CD4-positive, alpha-beta T cell (primary cell): ENCODE results near the gene ADA. TPM values are rescaled to one million over a fixed set of nuclear protein-coding genes. Genes with fewer than 3 reads are reported as not detected.

ENCODE experiments used
- ATAC-seq: fragments of 200-7000 bp; cut with Tn5 transposase; one replicate; pipeline ENCODE4 v1.10.0; 2022; ENCODE audit warnings: mild to moderate bottlenecking; ENCODE audit not compliant: poor library complexity
- CTCF ChIA-PET: fragments of 350-600 bp; sonication (Branson Sonifier 250); formaldehyde crosslinking; loops from one replicate; lab custom pipeline; 2021; ENCODE audit warnings: antibody characterized with exemption, inconsistent platforms; lab: Charles Lee
- POLR2A ChIA-PET: fragments of 350-600 bp; sonication (Branson Sonifier 250); formaldehyde crosslinking; loops from one replicate; lab custom pipeline; 2021; ENCODE audit warnings: antibody characterized with exemption, inconsistent platforms; lab: Charles Lee
- DNase-seq, 14 experiments: peaks; one replicate each; pipeline ENCODE4 v3.0.0-alpha.2; 2013 to 2020; ENCODE audit warnings: mixed read lengths in 2 of 14
- H3K27ac ChIP-seq, 2 donors: one replicate each; pipeline versions ENCODE4 v1.5.1 to v1.7.0; 2013; ENCODE audit warnings: low read length in 2 of 2, low read depth in 1 of 2, mild to moderate bottlenecking in 1 of 2
- H3K27me3 ChIP-seq, 2 experiments: 1 replicate in 1 of 2; 2 replicates in 1 of 2; pipeline versions ENCODE4 v1.6.1 to v1.7.0; 2013; ENCODE audit warnings: low read length in 2 of 2, control low read depth in 1 of 2, mild to moderate bottlenecking in 1 of 2, moderate library complexity in 1 of 2; ENCODE audit not compliant: insufficient read depth in 2 of 2, control insufficient read depth in 1 of 2
- H3K36me3 ChIP-seq: one replicate; pipeline ENCODE4 v1.6.1; 2013; ENCODE audit warnings: low read length, control low read depth; ENCODE audit not compliant: insufficient read depth
- H3K4me1 ChIP-seq: one replicate; pipeline ENCODE4 v1.6.1; 2013; ENCODE audit warnings: low read length, control low read depth; ENCODE audit not compliant: insufficient read depth
- H3K4me3 ChIP-seq: one replicate; pipeline ENCODE4 v1.5.1; 2013; ENCODE audit warnings: mild to moderate bottlenecking, low read length, moderate library complexity
- H3K9me3 ChIP-seq, 2 experiments: 1 replicate in 1 of 2; 2 replicates in 1 of 2; pipeline versions ENCODE4 v1.6.1 to v1.7.0; 2013; ENCODE audit warnings: low read length in 2 of 2, mild to moderate bottlenecking in 2 of 2, control low read depth in 1 of 2, moderate library complexity in 1 of 2; ENCODE audit not compliant: control insufficient read depth in 1 of 2, insufficient read depth in 1 of 2
- H3K27ac Mint-ChIP-seq: one replicate; pipeline ENCODE4 v1.8.0; 2020; ENCODE audit warnings: mixed read lengths
- H3K27me3 Mint-ChIP-seq: one replicate; pipeline ENCODE4 v1.8.0; 2021; ENCODE audit warnings: mixed read lengths
- H3K36me3 Mint-ChIP-seq: one replicate; pipeline ENCODE4 v1.8.0; 2021; ENCODE audit warnings: low read depth, mixed read lengths
- H3K4me1 Mint-ChIP-seq: one replicate; pipeline ENCODE4 v1.8.0; 2021; ENCODE audit warnings: low read depth, mixed read lengths
- H3K4me3 Mint-ChIP-seq: one replicate; pipeline ENCODE4 v1.8.0; 2020; ENCODE audit warnings: mild to moderate bottlenecking, mixed read lengths
- H3K9me3 Mint-ChIP-seq: one replicate; pipeline ENCODE4 v1.8.0; 2020; ENCODE audit warnings: mixed read lengths
- intact Hi-C, 2 experiments: fragments of 100-400 bp; cut with DNase I in 1 of 2; cut with micrococcal nuclease in 1 of 2; formaldehyde crosslinking; loops; one replicate each; pipeline versions ENCODE4 v1.15.1 to v1.9.0; 2023 to 2025; cut with DNase I, micrococcal nuclease
- total RNA-seq, 174 experiments: library from RNA in 2 of 174; stranded (reverse) in 2 of 174; gene quantifications; one replicate each; pipeline ENCODE4 v1.2.3 and lab custom pipeline; 2021 to 2026
- TF ChIP-seq, protein P1 (sequence below): fragments of 200-600 bp; IDR thresholded peaks from one replicate; pipeline ENCODE4 v1.8.0; 2022; ENCODE audit warnings: antibody characterized with exemption, mild to moderate bottlenecking

The ADA gene
- total RNA-seq, 2 experiments from 2014 or later = 31.7 to 32.8 TPM

DNA sequence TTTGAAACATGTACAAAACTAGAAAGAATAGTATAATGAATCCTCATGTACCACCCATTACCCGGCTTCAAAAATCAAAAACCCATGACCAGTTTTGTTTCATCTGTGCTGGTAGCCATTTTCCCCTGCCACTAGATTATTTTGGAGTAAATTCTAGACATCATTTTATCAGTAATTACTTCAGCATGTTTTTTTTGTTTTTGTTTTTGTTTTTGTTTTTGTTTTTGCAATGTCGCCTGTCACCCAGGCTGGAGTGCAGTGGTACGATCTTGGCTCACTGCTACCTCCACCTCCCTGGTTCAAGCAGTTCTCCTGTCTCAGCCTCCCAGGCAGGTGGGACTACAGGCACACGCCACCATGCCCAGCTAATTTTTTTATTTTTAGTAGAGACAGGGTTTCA is 77.1 kb downstream of the ADA start:
- no peak overlapping the region for H3K4me3 ChIP-seq
- Mint-ChIP-seq H3K9me3 (no peaks in the 10 kb centered on the region), H3K27ac (no peak overlapping the region), H3K36me3 (no peaks in the 10 kb centered on the region), H3K4me3 (no peak overlapping the region), H3K27me3 (no peaks in the 10 kb centered on the region), H3K4me1 (peaks cover 11% of the 10 kb centered on the region)
- H3K27ac ChIP-seq = no peak overlapping the region
- ATAC-seq = no peak
- H3K27me3 ChIP-seq = no peaks in the 10 kb centered on the region
- DNase-seq = no peak
- ChIA-PET POLR2A (no interaction called here), CTCF (no interaction called here)
- H3K36me3 ChIP-seq = no peaks in the 10 kb centered on the region
- H3K4me1 ChIP-seq = no peaks in the 10 kb centered on the region
- TF ChIP-seq, protein P1, sequence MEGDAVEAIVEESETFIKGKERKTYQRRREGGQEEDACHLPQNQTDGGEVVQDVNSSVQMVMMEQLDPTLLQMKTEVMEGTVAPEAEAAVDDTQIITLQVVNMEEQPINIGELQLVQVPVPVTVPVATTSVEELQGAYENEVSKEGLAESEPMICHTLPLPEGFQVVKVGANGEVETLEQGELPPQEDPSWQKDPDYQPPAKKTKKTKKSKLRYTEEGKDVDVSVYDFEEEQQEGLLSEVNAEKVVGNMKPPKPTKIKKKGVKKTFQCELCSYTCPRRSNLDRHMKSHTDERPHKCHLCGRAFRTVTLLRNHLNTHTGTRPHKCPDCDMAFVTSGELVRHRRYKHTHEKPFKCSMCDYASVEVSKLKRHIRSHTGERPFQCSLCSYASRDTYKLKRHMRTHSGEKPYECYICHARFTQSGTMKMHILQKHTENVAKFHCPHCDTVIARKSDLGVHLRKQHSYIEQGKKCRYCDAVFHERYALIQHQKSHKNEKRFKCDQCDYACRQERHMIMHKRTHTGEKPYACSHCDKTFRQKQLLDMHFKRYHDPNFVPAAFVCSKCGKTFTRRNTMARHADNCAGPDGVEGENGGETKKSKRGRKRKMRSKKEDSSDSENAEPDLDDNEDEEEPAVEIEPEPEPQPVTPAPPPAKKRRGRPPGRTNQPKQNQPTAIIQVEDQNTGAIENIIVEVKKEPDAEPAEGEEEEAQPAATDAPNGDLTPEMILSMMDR = no peak
- intact Hi-C loops = no loop called here
- H3K9me3 ChIP-seq = no peaks in the 10 kb centered on the region

DNA sequence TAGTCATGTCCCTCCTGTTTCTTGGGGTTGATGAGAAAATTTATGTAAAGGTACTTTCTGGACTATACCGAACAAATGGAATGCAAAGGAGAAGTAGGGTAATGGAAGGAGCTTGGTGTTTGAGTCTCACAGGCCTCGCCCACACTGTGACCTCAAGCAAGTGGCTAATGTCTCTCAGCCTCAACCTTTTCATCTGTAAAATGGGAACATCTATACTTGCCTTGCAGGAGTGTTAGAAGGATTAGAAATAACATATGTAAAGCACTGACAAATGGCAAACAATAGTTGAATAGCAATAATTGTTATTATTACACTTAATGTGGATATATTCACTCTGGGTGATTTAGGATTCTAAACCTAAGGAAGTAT is 78.0 kb downstream of the ADA start:
- TF ChIP-seq, protein P1 = no peak
- no peak overlapping the region for H3K27ac ChIP-seq
- ChIA-PET POLR2A (no interaction called here), CTCF (no interaction called here)
- no peak for DNase-seq
- Mint-ChIP-seq H3K27me3 (no peaks in the 10 kb centered on the region), H3K4me1 (peaks cover 11% of the 10 kb centered on the region), H3K4me3 (no peak overlapping the region), H3K36me3 (no peaks in the 10 kb centered on the region), H3K9me3 (no peaks in the 10 kb centered on the region), H3K27ac (no peak overlapping the region)
- H3K27me3 ChIP-seq = no peaks in the 10 kb centered on the region
- H3K9me3 ChIP-seq = no peaks in the 10 kb centered on the region
- no peaks in the 10 kb centered on the region for H3K4me1 ChIP-seq
- no peak for ATAC-seq
- H3K36me3 ChIP-seq = no peaks in the 10 kb centered on the region
- no peak overlapping the region for H3K4me3 ChIP-seq
- intact Hi-C loops = no loop called here

DNA sequence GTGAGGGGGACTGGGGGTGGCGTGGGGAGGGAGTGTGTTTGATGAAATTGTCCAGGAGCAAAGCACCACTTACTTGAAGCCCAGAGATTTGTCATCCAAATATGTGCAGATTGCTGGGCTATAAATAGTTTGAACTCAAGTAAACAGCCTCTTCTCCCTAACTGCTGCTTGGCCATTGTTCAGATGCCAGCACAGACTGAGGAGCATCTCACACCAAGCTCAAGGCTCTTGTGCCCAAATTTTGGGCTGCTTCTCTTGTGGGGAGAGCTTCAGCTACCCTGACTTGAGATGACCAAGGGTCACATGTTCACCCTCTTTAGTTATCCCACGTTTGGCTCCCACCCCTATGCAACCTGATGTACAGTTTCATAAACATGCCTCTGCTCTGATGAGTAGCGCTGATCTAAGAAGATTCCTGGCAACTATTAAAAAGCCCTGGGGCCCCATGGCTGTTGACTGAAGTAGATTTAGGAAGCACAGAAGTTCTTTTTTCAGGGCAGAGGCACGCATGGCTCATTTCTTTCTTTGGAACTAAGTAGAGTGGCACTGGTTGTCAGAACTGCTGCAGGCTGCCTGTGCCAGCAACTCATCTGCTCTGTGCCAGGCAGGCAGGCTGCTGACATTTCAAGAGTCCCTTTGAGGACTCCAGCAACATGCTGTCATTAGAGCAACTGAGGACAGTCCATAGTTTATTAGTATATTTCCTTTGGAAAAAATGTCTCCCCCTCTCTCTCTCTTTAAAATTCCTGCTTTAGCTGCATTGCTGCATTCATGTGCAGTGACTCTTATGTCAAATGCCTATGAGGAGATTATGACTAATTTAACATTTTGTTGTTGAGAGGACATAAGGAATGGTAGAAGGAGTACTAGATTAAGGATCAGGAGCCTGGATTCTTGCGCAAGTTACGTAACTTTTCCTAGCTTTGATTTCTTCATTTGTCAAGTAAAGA is 78.7 kb downstream of the ADA start:
- Mint-ChIP-seq H3K4me1 (peaks cover 11% of the 10 kb centered on the region), H3K27me3 (no peaks in the 10 kb centered on the region), H3K36me3 (no peaks in the 10 kb centered on the region), H3K27ac (no peak overlapping the region), H3K4me3 (no peak overlapping the region), H3K9me3 (no peaks in the 10 kb centered on the region)
- Histone ChIP-seq H3K36me3 (no peaks in the 10 kb centered on the region), H3K4me1 (no peaks in the 10 kb centered on the region), H3K4me3 (no peak overlapping the region), H3K27me3 (no peaks in the 10 kb centered on the region), H3K27ac (no peak overlapping the region), H3K9me3 (no peaks in the 10 kb centered on the region)
- intact Hi-C loops = no loop called here
- DNase-seq = no peak
- CTCF ChIA-PET = no interaction called here
- POLR2A ChIA-PET = no interaction called here
- TF ChIP-seq, protein P1 = no peak
- no peak for ATAC-seq
